Common myeloid progenitor, CD34-positive (primary cell): ENCODE data around the gene MSI2.

Experiments
- CTCF ChIA-PET: fragments of 350-600 bp; sonication (Branson Sonifier 250); formaldehyde crosslinking; loops from one replicate; lab custom pipeline; 2021; ENCODE audit warnings: antibody characterized with exemption; lab: Charles Lee
- POLR2A ChIA-PET: fragments of 350-600 bp; sonication (Branson Sonifier 250); formaldehyde crosslinking; loops from one replicate; lab custom pipeline; 2021; ENCODE audit warnings: antibody characterized with exemption; lab: Charles Lee
- DNase-seq, 3 donors: peaks; one replicate each; pipeline versions ENCODE4 v3.0.0 to v3.0.0-alpha.2; 2013
- H3K27ac ChIP-seq, 2 experiments: 1 replicate in 1 of 2; 2 replicates in 1 of 2; pipeline ENCODE4 v1.7.0; 2013; ENCODE audit warnings: inconsistent platforms in 2 of 2, low read length in 2 of 2, mild to moderate bottlenecking in 2 of 2, low read depth in 1 of 2, moderate library complexity in 1 of 2; ENCODE audit not compliant: severe bottlenecking in 2 of 2, insufficient read depth in 1 of 2, poor library complexity in 1 of 2
- H3K27me3 ChIP-seq, 5 experiments: replicated peaks in 2 of 5; 1 replicate in 3 of 5; 2 replicates in 2 of 5; pipeline versions ENCODE4 v1.6.1 to v1.7.0; 2013; ENCODE audit warnings: low read length in 4 of 5, mild to moderate bottlenecking in 2 of 5, moderate library complexity in 2 of 5, inconsistent platforms in 1 of 5; ENCODE audit not compliant: insufficient read depth in 5 of 5, control insufficient read depth in 4 of 5
- H3K36me3 ChIP-seq, 4 experiments: 1 replicate in 2 of 4; 2 replicates in 2 of 4; pipeline versions ENCODE4 v1.6.1 to v1.7.0; 2013; ENCODE audit warnings: low read length in 3 of 4, control low read depth in 1 of 4, mild to moderate bottlenecking in 1 of 4; ENCODE audit not compliant: control insufficient read depth in 4 of 4, insufficient read depth in 4 of 4
- H3K4me1 ChIP-seq, 4 experiments: 1 replicate in 3 of 4; 2 replicates in 1 of 4; pipeline versions ENCODE4 v1.6.1 to v1.7.1; 2013; ENCODE audit warnings: low read length in 3 of 4, mild to moderate bottlenecking in 3 of 4, control low read depth in 1 of 4, inconsistent platforms in 1 of 4, moderate library complexity in 1 of 4; ENCODE audit not compliant: control insufficient read depth in 4 of 4, insufficient read depth in 4 of 4; ENCODE audit errors: control extremely low read depth in 1 of 4
- H3K4me3 ChIP-seq, 7 experiments: 1 replicate in 4 of 7; 2 replicates in 3 of 7; pipeline versions ENCODE4 v1.5.1 to v1.7.0; 2013; ENCODE audit warnings: mild to moderate bottlenecking in 7 of 7, low read length in 6 of 7, moderate library complexity in 6 of 7, inconsistent platforms in 2 of 7, low read depth in 2 of 7, control low read depth in 1 of 7; ENCODE audit not compliant: insufficient read depth in 4 of 7, control insufficient read depth in 1 of 7; ENCODE audit errors: extremely low read depth in 1 of 7
- H3K9me3 ChIP-seq, 5 experiments: 1 replicate in 4 of 5; 2 replicates in 1 of 5; pipeline versions ENCODE4 v1.6.1 to v1.7.1; 2013; ENCODE audit warnings: low read length in 4 of 5, mild to moderate bottlenecking in 2 of 5, inconsistent platforms in 1 of 5, low read depth in 1 of 5, moderate library complexity in 1 of 5; ENCODE audit not compliant: control insufficient read depth in 4 of 5, insufficient read depth in 2 of 5; ENCODE audit errors: control extremely low read depth in 1 of 5
- WGBS: methylation state at CpG from one replicate; pipeline ENCODE4 v1.1.5; 2013; ENCODE audit not compliant: insufficient coverage; 5-methylcytosine and 5-hydroxymethylcytosine counted together

MSI2 gene

GRCh38 chr17:57330587-57330986 is 74.3 kb downstream of the MSI2 start:
- Histone ChIP-seq H3K9me3 (no peaks in the 10 kb centered on the region), H3K27ac (no peak overlapping the region), H3K27me3 (no peaks in the 10 kb centered on the region), H3K36me3 (peaks cover 9 to 44% (median 26%) of the 10 kb centered on the region in 4 experiments), H3K4me3 (no peak overlapping the region), H3K4me1 (peaks cover 0 to 17% (median 9%) of the 10 kb centered on the region in 4 experiments)
- WGBS, result 97% methylated on average over 3 of the region's 6 CpGs
- ChIA-PET CTCF (no interaction called here), POLR2A (interaction anchor here (0.6 kb wide), 1 partner anchor 17 kb away, joined by 3 read pairs; no protein-coding TSS in a partner anchor)
- DNase-seq, result no peak

DNA sequence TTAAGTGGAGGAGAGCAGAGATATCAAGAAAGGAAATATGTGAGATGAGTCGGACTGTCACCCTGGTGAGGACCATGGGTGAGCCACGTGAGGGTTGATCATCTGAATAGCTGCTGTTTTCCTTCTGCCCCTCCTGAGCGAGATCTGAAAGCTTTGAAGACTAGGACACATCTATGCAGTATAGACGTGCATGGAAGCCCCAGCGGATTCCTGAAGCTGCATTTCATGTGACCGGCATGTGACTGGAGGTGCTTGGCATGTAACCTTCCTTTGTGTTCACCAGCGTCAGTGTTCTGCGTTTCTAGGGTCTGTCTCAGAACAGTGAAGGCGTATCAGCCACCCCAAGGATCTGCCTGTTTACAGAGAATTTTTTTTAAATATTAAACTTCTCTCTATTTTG is 75.1 kb downstream of the MSI2 start:
- ChIA-PET POLR2A (interaction anchor here (0.6 to 0.7 kb wide), 2 partner anchors 18 to 63 kb away, joined by 3 to 4 read pairs; no protein-coding TSS in a partner anchor), CTCF (interaction anchor here (0.7 to 1.4 kb wide), 2 partner anchors 31 to 89 kb away, joined by 3 to 5 read pairs; no protein-coding TSS in a partner anchor)
- H3K36me3 ChIP-seq, result peaks cover 9 to 43% (median 25%) of the 10 kb centered on the region in 4 experiments
- peaks cover 0 to 14% (median 3%) of the 10 kb centered on the region in 4 experiments for H3K4me1 ChIP-seq
- H3K4me3 ChIP-seq, result no peak overlapping the region
- no peak for DNase-seq
- H3K27ac ChIP-seq, result no peak overlapping the region
- no peaks in the 10 kb centered on the region for H3K9me3 ChIP-seq
- no peaks in the 10 kb centered on the region for H3K27me3 ChIP-seq
- 82% methylated on average over 6 of the region's 9 CpGs for WGBS

DNA sequence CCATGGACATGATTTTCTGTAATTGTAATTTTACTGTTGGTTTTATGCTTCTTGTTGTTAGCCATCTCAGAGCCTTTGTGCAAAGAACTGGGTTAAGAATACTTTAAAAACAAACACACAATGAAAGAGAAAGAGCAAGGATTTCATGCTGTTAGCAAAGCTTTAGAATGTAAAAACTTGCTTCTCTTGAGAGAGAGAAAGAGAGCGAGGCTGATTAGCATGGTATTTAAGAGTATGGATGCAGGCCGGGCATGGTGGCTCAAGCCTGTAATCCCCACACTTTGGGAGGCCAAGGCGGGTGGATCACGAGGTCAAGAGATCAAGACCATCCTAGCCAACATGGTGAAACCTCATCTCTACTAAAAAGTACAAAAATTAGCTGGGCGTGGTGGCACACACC is 76.2 kb downstream of the MSI2 start:
- Histone ChIP-seq H3K27ac (no peak overlapping the region), H3K4me1 (peaks cover 0 to 15% (median 8%) of the 10 kb centered on the region in 4 experiments), H3K9me3 (no peaks in the 10 kb centered on the region), H3K4me3 (no peak overlapping the region), H3K27me3 (no peaks in the 10 kb centered on the region), H3K36me3 (peaks cover 9 to 45% (median 25%) of the 10 kb centered on the region in 4 experiments)
- WGBS, result 100% methylated on average over 1 of the region's 5 CpGs
- POLR2A ChIA-PET, result no interaction called here
- DNase-seq, result no peak
- CTCF ChIA-PET, result interaction anchor here (1.1 to 1.4 kb wide), 2 partner anchors 55 to 90 kb away, joined by 3 to 4 read pairs; no protein-coding TSS in a partner anchor

- Histone ChIP-seq H3K27me3 (no peaks in the 10 kb centered on the region), H3K4me3 (no peak overlapping the region), H3K27ac (no peak overlapping the region), H3K4me1 (peaks cover 2 to 38% (median 33%) of the 10 kb centered on the region in 4 experiments), H3K36me3 (peaks cover 8 to 51% (median 29%) of the 10 kb centered on the region in 4 experiments), H3K9me3 (no peaks in the 10 kb centered on the region)
- WGBS, result 97% methylated on average over 6 of the region's 7 CpGs
- ChIA-PET CTCF (interaction anchor here (1.0 kb wide), 2 partner anchors 91 to 109 kb away, joined by 3 read pairs; no protein-coding TSS in a partner anchor), POLR2A (no interaction called here)
- no peak for DNase-seq
These were observed 79.0 kb downstream of the MSI2 start for GRCh38 chr17:57335195-57335792.

- 81% methylated on average over 10 of the region's 12 CpGs for WGBS
- CTCF ChIA-PET, result interaction anchor here (0.5 to 1.4 kb wide), 2 partner anchors 16 to 24 kb away, joined by 3 to 5 read pairs; no protein-coding TSS in a partner anchor
- POLR2A ChIA-PET, result no interaction called here
These were observed 81.1 kb downstream of the MSI2 start for GRCh38 chr17:57337390-57337789.

DNA sequence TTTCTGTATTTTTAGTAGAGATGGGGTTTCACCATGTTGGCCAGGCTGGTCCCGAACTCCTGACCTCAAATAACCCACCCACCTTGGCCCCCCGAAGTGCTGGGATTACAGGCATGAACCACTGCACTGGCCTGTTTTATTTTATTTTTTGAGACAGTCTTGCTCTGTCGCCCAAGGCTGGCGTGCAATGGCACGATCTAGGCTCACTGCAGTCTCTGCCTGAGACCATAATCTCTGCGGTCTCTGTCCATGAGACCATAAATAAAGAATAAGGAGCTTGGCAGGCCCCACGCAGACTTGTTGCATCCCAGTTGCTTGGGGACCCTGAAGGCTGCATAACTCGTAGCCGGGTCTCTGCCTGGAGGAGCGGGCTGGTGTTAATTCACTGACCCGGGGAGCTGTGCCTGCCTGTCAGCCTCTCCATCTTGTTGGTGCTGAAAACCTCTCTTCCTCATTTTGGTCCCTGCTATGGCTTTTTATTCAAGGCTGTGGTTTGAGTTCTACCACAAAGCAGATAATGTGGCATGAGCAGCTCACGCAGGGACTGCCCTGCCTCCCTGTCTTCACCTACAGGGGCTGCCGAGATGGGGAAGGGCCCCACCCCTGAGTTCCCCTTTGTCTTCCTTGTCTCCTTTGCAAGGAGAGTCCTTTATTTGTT is 82.1 kb downstream of the MSI2 start:
- 32% methylated on average over 9 of the region's 13 CpGs for WGBS
- peak; percentile 89 to 96 (median 96) for DNase-seq
- Histone ChIP-seq H3K9me3 (no peaks in the 10 kb centered on the region), H3K4me3 (peak overlapping the region in 3 of 7 experiments; percentile 11 to 45 (median 27)), H3K4me1 (peaks cover 2 to 62% (median 46%) of the 10 kb centered on the region in 4 experiments), H3K27ac (no peak overlapping the region), H3K27me3 (no peaks in the 10 kb centered on the region), H3K36me3 (peaks cover 3 to 65% (median 33%) of the 10 kb centered on the region in 4 experiments)
- CTCF ChIA-PET, result interaction anchor here (0.7 to 1.7 kb wide), 3 partner anchors 9 to 95 kb away, joined by 3 to 8 read pairs (median 3); no protein-coding TSS in a partner anchor
- POLR2A ChIA-PET, result no interaction called here

More at GRCh38 chr17:57337390-57337789, 81.1 kb downstream of the MSI2 start:
- Histone ChIP-seq H3K4me1 (peaks cover 2 to 58% (median 46%) of the 10 kb centered on the region in 4 experiments), H3K27ac (no peak overlapping the region), H3K27me3 (no peaks in the 10 kb centered on the region), H3K36me3 (peaks cover 3 to 60% (median 33%) of the 10 kb centered on the region in 4 experiments), H3K4me3 (no peak overlapping the region), H3K9me3 (no peaks in the 10 kb centered on the region)
- DNase-seq, result peak in 2 of 3 donors; percentile 38 to 39
